HepG2 (cell line): ENCODE results near the gene CCL17. TPM values are rescaled to one million over a fixed set of nuclear protein-coding genes. Genes with fewer than 3 reads are reported as not detected.

Experiments used
- AGO2 ChIP-seq: fragments of 200-400 bp; formaldehyde crosslinking; optimal IDR thresholded peaks from 2 replicates; pipeline ENCODE3; 2017; ENCODE audit warnings: mild to moderate bottlenecking, low read depth, low read length, moderate library complexity
- ASH2L ChIP-seq: fragments of 300-600, 200-600 bp; sonication (generic); IDR thresholded peaks from 2 replicates; pipeline ENCODE4 v1.7.0; 2017; ENCODE audit warnings: low read depth, mild to moderate bottlenecking, moderate library complexity, mixed read lengths, low read length; ENCODE audit not compliant: insufficient read length
- CCDC6 ChIP-seq: sonication (generic); formaldehyde crosslinking; IDR thresholded peaks from 2 replicates; pipeline ENCODE4 v1.8.1; 2022; ENCODE audit warnings: mild to moderate bottlenecking, missing genetic modification reagents, moderate library complexity
- CTCF ChIP-seq: sonication (generic); formaldehyde crosslinking; IDR thresholded peaks from 2 replicates; pipeline ENCODE4 v1.5.0; 2020; ENCODE audit warnings: mild to moderate bottlenecking, missing genetic modification reagents, moderate library complexity
- DR1 ChIP-seq: sonication (generic); formaldehyde crosslinking; IDR thresholded peaks from 2 replicates; pipeline ENCODE4 v1.8.0; 2021; ENCODE audit warnings: mild to moderate bottlenecking, missing genetic modification reagents, inconsistent platforms
- ETV5 ChIP-seq: IDR thresholded peaks from 2 replicates; pipeline ENCODE4 v1.6.1; 2018; ENCODE audit warnings: missing biosample characterization, missing genetic modification reagents, inconsistent platforms, borderline replicate concordance
- FOXA3 ChIP-seq: IDR thresholded peaks from 2 replicates; pipeline ENCODE4 v1.6.1; 2016; ENCODE audit warnings: missing genetic modification reagents, missing compliant biosample characterization
- FOXO1 ChIP-seq: sonication (generic); formaldehyde crosslinking; IDR thresholded peaks from 2 replicates; pipeline ENCODE4 v1.4.0; 2020; ENCODE audit warnings: missing genetic modification reagents
- GATAD2A ChIP-seq: IDR thresholded peaks from 2 replicates; pipeline ENCODE4 v1.6.1; 2016
- HIVEP1 ChIP-seq: sonication (generic); formaldehyde crosslinking; IDR thresholded peaks from 2 replicates; pipeline ENCODE4 v1.4.0; 2020; ENCODE audit warnings: mild to moderate bottlenecking, missing genetic modification reagents
- LCORL ChIP-seq, 2 experiments: fragments of 450-650 bp in 1 of 2; sonication (generic) in 1 of 2; formaldehyde crosslinking in 1 of 2; IDR thresholded peaks; 2 replicates each; pipeline versions ENCODE4 v1.5.0 to v1.6.1; 2017 to 2020; ENCODE audit warnings: antibody characterized with exemption in 1 of 2, missing genetic modification reagents in 1 of 2
- MAFF ChIP-seq: IDR thresholded peaks from 2 replicates; pipeline ENCODE4 v1.6.1; 2011; ENCODE audit warnings: low read depth, low read length, improper control_type of control experiment
- SMAD3 ChIP-seq: sonication (generic); formaldehyde crosslinking; IDR thresholded peaks from 2 replicates; pipeline ENCODE4 v1.4.0; 2020; ENCODE audit warnings: missing genetic modification reagents
- STAG1 ChIP-seq: sonication (generic); formaldehyde crosslinking; IDR thresholded peaks from 2 replicates; pipeline ENCODE4 v1.4.0; 2020; ENCODE audit warnings: missing genetic modification reagents
- ZBTB20 ChIP-seq: sonication (generic); formaldehyde crosslinking; IDR thresholded peaks from 2 replicates; pipeline ENCODE4 v1.8.1; 2023; ENCODE audit warnings: missing genetic modification reagents, low read depth, mild to moderate bottlenecking, borderline replicate concordance
- ZBTB25 ChIP-seq: IDR thresholded peaks from 2 replicates; pipeline ENCODE4 v1.6.1; 2018; ENCODE audit warnings: missing genetic modification reagents
- ZBTB42 ChIP-seq: sonication (generic); formaldehyde crosslinking; IDR thresholded peaks from 2 replicates; pipeline ENCODE4 v1.5.0; 2020; ENCODE audit warnings: mild to moderate bottlenecking, missing genetic modification reagents
- ZNF724P ChIP-seq: sonication (generic); formaldehyde crosslinking; IDR thresholded peaks from 2 replicates; pipeline ENCODE4 v1.8.0; 2022; ENCODE audit warnings: missing genetic modification reagents, borderline replicate concordance
- ZSCAN25 ChIP-seq: sonication (generic); formaldehyde crosslinking; IDR thresholded peaks from 2 replicates; pipeline ENCODE4 v1.8.0; 2022; ENCODE audit warnings: mild to moderate bottlenecking, missing genetic modification reagents
- polyA plus RNA-seq, 8 experiments: library from polyadenylated mRNA; depleted of rRNA in 3 of 8; stranded (reverse) in 7 of 8; unstranded in 1 of 8; fragments of >200 nt; fragmentation: Illumina TruSeq in 4 of 8; extraction: Trizol in 4 of 8; gene quantifications; 2 replicates each; pipeline versions ENCODE4 v1.2.1 to v1.2.3, GENCODE V29; 2011 to 2016; ENCODE audit warnings: low read depth in 4 of 8, missing spikeins in 1 of 8, mixed read lengths in 1 of 8; ENCODE audit not compliant: insufficient read depth in 1 of 8
- total RNA-seq, 5 experiments: library from RNA; depleted of rRNA; stranded (reverse); fragments of >200 nt; fragmentation: Illumina TruSeq; extraction: Trizol; gene quantifications; 2 replicates each; pipeline ENCODE4 v1.2.3, GENCODE V29; 2016; ENCODE audit warnings: low read depth in 1 of 5
- TF ChIP-seq, protein P1 (sequence below): sonication (generic); formaldehyde crosslinking; IDR thresholded peaks from 2 replicates; pipeline ENCODE4 v1.4.0; 2020; ENCODE audit warnings: missing genetic modification reagents
- TF ChIP-seq, protein P2 (sequence below): sonication (generic); formaldehyde crosslinking; conservative IDR thresholded peaks from 2 replicates; pipeline ENCODE4 v1.4.0; 2020; ENCODE audit warnings: mild to moderate bottlenecking, missing genetic modification reagents, moderate library complexity

Gene CCL17
- total and polyA plus RNA-seq, 2 of the 13 experiments (the other 11 are each of a cell fraction or from before 2014, with no cell fraction given): not detected

DNA sequence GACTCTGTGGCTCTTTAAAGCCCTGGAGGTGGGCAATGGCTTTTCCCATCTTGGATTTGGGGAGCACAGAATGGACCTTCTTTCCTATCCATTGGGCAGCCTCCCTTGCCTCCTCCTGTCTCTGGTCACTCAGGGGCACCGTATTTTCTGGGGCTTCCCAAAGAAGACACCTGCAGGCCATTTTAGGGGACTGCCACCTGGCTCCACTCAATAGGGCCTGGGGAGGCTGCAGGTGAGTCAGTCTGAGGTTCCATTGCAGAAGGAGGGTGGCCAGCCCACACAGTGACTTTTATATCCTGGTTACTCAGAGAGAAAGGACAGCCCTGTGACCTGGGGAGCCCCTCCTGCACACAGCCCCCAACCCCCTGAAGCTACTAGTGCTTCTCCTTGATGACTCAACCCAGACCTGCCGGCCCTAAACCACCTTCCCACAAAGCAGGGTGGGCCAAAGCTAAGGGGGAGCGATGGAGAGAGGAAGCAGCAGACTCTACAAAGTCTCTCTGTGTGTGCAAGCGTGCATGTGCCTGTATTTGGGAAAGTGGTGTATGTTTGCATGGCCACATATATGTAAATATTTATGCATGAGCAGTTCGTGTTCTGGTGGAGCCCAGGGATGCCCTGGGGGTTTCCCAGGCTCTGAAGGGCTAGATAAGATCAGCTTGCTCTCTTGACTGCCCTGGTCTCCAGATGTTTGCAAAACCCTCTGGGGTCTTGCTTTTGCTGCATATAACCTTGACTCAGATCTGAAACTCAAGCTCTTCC lies 27.3 kb upstream of the CCL17 start (continued):
- TF ChIP-seq ZBTB25 (0 out of 2 replicates have a peak, but pooled peaks have one; percentile 45), CTCF (peak; percentile 18; the same call in 1 of the 2 replicates), ZBTB20 (CRISPR knock-in tag) (peak; percentile 71; the same call in 1 of the 2 replicates), LCORL (IDR thresholded peaks at IDR 0.05) (no peak), LCORL (CRISPR knock-in tag; IDR thresholded peaks at IDR 0.05) (peak; percentile 76; the same call in 1 of the 2 replicates), CCDC6 (CRISPR knock-in tag) (no peak), ASH2L (peak; percentile 26), AGO2 (peak; percentile 52), FOXO1 (CRISPR knock-in tag) (peak; percentile 16; the same call in 1 of the 2 replicates), DR1 (CRISPR knock-in tag) (peak; percentile 30; the same call in 1 of the 2 replicates), HIVEP1 (CRISPR knock-in tag) (peak; percentile 91), STAG1 (no peak), ETV5 (CRISPR knock-in tag) (peak; percentile 32; the same call in 1 of the 2 replicates), FOXA3 (CRISPR knock-in tag) (peak; percentile 64), ZSCAN25 (CRISPR knock-in tag) (0 out of 2 replicates have a peak, but pooled peaks have one; percentile 23), MAFF (no peak), GATAD2A (peak; percentile 22; the same call in 1 of the 2 replicates), ZNF724P (0 out of 2 replicates have a peak, but pooled peaks have one; percentile 23), SMAD3 (CRISPR knock-in tag) (0 out of 2 replicates have a peak, but pooled peaks have one; percentile 58), ZBTB42 (CRISPR knock-in tag) (no peak)
- TF ChIP-seq, protein P1, sequence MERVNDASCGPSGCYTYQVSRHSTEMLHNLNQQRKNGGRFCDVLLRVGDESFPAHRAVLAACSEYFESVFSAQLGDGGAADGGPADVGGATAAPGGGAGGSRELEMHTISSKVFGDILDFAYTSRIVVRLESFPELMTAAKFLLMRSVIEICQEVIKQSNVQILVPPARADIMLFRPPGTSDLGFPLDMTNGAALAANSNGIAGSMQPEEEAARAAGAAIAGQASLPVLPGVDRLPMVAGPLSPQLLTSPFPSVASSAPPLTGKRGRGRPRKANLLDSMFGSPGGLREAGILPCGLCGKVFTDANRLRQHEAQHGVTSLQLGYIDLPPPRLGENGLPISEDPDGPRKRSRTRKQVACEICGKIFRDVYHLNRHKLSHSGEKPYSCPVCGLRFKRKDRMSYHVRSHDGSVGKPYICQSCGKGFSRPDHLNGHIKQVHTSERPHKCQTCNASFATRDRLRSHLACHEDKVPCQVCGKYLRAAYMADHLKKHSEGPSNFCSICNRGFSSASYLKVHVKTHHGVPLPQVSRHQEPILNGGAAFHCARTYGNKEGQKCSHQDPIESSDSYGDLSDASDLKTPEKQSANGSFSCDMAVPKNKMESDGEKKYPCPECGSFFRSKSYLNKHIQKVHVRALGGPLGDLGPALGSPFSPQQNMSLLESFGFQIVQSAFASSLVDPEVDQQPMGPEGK (CRISPR knock-in tag): peak; percentile 32; the same call in 1 of the 2 replicates
- TF ChIP-seq, protein P2, sequence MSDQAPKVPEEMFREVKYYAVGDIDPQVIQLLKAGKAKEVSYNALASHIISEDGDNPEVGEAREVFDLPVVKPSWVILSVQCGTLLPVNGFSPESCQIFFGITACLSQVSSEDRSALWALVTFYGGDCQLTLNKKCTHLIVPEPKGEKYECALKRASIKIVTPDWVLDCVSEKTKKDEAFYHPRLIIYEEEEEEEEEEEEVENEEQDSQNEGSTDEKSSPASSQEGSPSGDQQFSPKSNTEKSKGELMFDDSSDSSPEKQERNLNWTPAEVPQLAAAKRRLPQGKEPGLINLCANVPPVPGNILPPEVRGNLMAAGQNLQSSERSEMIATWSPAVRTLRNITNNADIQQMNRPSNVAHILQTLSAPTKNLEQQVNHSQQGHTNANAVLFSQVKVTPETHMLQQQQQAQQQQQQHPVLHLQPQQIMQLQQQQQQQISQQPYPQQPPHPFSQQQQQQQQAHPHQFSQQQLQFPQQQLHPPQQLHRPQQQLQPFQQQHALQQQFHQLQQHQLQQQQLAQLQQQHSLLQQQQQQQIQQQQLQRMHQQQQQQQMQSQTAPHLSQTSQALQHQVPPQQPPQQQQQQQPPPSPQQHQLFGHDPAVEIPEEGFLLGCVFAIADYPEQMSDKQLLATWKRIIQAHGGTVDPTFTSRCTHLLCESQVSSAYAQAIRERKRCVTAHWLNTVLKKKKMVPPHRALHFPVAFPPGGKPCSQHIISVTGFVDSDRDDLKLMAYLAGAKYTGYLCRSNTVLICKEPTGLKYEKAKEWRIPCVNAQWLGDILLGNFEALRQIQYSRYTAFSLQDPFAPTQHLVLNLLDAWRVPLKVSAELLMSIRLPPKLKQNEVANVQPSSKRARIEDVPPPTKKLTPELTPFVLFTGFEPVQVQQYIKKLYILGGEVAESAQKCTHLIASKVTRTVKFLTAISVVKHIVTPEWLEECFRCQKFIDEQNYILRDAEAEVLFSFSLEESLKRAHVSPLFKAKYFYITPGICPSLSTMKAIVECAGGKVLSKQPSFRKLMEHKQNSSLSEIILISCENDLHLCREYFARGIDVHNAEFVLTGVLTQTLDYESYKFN (CRISPR knock-in tag): peak; percentile 36; the same call in 1 of the 2 replicates
